Type B pancreatic cell (in vitro differentiated cells): ENCODE results near the gene CFB. TPM values are rescaled to one million over a fixed set of nuclear protein-coding genes. Genes with fewer than 3 reads are reported as not detected.
"Not testable (repeated sequence)": the region's sequence is repeated elsewhere in the genome, so short reads cannot be mapped to it uniquely, and the experiment has no call there.

ENCODE experiments used
- DNase-seq: peaks from one replicate; pipeline ENCODE4 v3.0.0; 2021; ENCODE audit warnings: mixed read lengths; ENCODE audit not compliant: unreplicated experiment; ENCODE audit errors: extremely low spot score
- H3K27ac Mint-ChIP-seq: 2 replicates; pipeline ENCODE4 v1.8.0; 2021; ENCODE audit warnings: mild to moderate bottlenecking, mixed read lengths
- H3K27me3 Mint-ChIP-seq: 2 replicates; pipeline ENCODE4 v1.8.0; 2021; ENCODE audit warnings: mixed read lengths
- H3K36me3 Mint-ChIP-seq: 2 replicates; pipeline ENCODE4 v1.8.0; 2021; ENCODE audit warnings: mixed read lengths
- H3K4me1 Mint-ChIP-seq: one replicate; pipeline ENCODE4 v1.8.0; 2021; ENCODE audit warnings: mixed read lengths; ENCODE audit not compliant: unreplicated experiment
- H3K4me3 Mint-ChIP-seq: 2 replicates; pipeline ENCODE4 v1.8.0; 2021; ENCODE audit warnings: mild to moderate bottlenecking, mixed read lengths
- H3K9me3 Mint-ChIP-seq: 2 replicates; pipeline ENCODE4 v1.8.0; 2021; ENCODE audit warnings: mixed read lengths
- CTCF ChIP-seq: fragments of 200-600 bp; sonication (generic); conservative IDR thresholded peaks from 2 replicates; pipeline ENCODE4 v1.5.0; 2021; ENCODE audit warnings: antibody characterized with exemption, mild to moderate bottlenecking
- total RNA-seq: library from RNA; stranded (reverse); gene quantifications from 2 replicates; pipeline ENCODE4 v1.2.1, GENCODE V29; 2021; ENCODE audit warnings: low replicate concordance

Gene CFB
- total RNA-seq, 1 donor from 2014 or later = 13.6 TPM

GRCh38 chr6:31971279-31971992, 25.5 kb downstream of the CFB start:
- H3K4me3 Mint-ChIP-seq = peak overlapping the region; percentile 98
- TF ChIP-seq CTCF = no peak
- peak overlapping the region; percentile 100 for H3K27ac Mint-ChIP-seq
- H3K9me3 Mint-ChIP-seq = no peaks in the 10 kb centered on the region
- peaks cover 16% of the 10 kb centered on the region for H3K4me1 Mint-ChIP-seq
- no peaks in the 10 kb centered on the region for H3K27me3 Mint-ChIP-seq
- DNase-seq = no peak
- peaks cover 18% of the 10 kb centered on the region for H3K36me3 Mint-ChIP-seq

- peak; percentile 94 for DNase-seq
- Mint-ChIP-seq H3K27me3 (no peaks in the 10 kb centered on the region), H3K4me3 (peak within 1 kb of the TSS; percentile 98), H3K27ac (peak within 1 kb of the TSS; percentile 100), H3K36me3 (peaks cover 18% of the 10 kb centered on the region), H3K4me1 (peaks cover 16% of the 10 kb centered on the region), H3K9me3 (no peaks in the 10 kb centered on the region)
- no peak for TF ChIP-seq CTCF
Measured at GRCh38 chr6:31971993-31972708, 26.3 kb downstream of the CFB start, which contains the start of gene DXO. Gene DXO (minus strand): TSS chr6:31972138. CDS start chr6:31971675, 463 bp downstream.

- no peaks in the 10 kb centered on the region for H3K9me3 Mint-ChIP-seq
- no peaks in the 10 kb centered on the region for H3K27me3 Mint-ChIP-seq
- H3K27ac Mint-ChIP-seq = peak overlapping the region; percentile 100
- no peak for DNase-seq
- H3K36me3 Mint-ChIP-seq = peaks cover 18% of the 10 kb centered on the region
- TF ChIP-seq CTCF = no peak
- H3K4me3 Mint-ChIP-seq = peak overlapping the region; percentile 98
- H3K4me1 Mint-ChIP-seq = peaks cover 16% of the 10 kb centered on the region
Measured at GRCh38 chr6:31972709-31973350, 26.9 kb downstream of the CFB start.

GRCh38 chr6:31976065-31976464, 30.2 kb downstream of the CFB start:
- not testable (repeated sequence) for H3K9me3 Mint-ChIP-seq, H3K4me1 Mint-ChIP-seq, H3K27me3 Mint-ChIP-seq, H3K4me3 Mint-ChIP-seq, H3K27ac Mint-ChIP-seq, DNase-seq
- peaks cover 12% of the 10 kb centered on the region for H3K36me3 Mint-ChIP-seq

- TF ChIP-seq CTCF = no peak
- Mint-ChIP-seq H3K4me3 (no peak overlapping the region), H3K27me3 (no peaks in the 10 kb centered on the region), H3K27ac (no peak overlapping the region), H3K36me3 (peaks cover 9% of the 10 kb centered on the region), H3K4me1 (peaks cover 5% of the 10 kb centered on the region), H3K9me3 (no peaks in the 10 kb centered on the region)
- no peak for DNase-seq
Measured at GRCh38 chr6:31977816-31978431, 32.0 kb downstream of the CFB start.
